OCI-LY1 (cell line): ENCODE results near the gene SOX18.

Experiments
- H2AFZ ChIP-seq: fragments of 200-600 bp; sonication (generic), shearing (Covaris generic); 2 replicates; pipeline ENCODE4 v1.6.0; 2014; ENCODE audit warnings: antibody characterized with exemption, mild to moderate bottlenecking, low read length
- H3F3A ChIP-seq: fragments of 200-600 bp; sonication (generic), shearing (Covaris generic); 2 replicates; pipeline ENCODE4 v1.6.0; 2014; ENCODE audit warnings: mild to moderate bottlenecking, antibody characterized with exemption, low read length, moderate library complexity; ENCODE audit not compliant: insufficient read depth
- H3K27ac ChIP-seq: fragments of 200-600 bp; sonication (generic); 2 replicates; pipeline ENCODE4 v1.5.1; 2014; ENCODE audit warnings: low read length, mixed run types, mild to moderate bottlenecking, low read depth; ENCODE audit not compliant: poor library complexity, severe bottlenecking
- H3K27me3 ChIP-seq: fragments of 200-600 bp; sonication (generic); 2 replicates; pipeline ENCODE4 v1.6.0; 2014; ENCODE audit warnings: antibody characterized with exemption, mild to moderate bottlenecking, low read length, moderate library complexity; ENCODE audit not compliant: insufficient read depth
- H3K36me3 ChIP-seq: fragments of 200-600 bp; sonication (generic); 2 replicates; pipeline ENCODE4 v1.6.1; 2014; ENCODE audit warnings: mild to moderate bottlenecking, antibody characterized with exemption, low read length, moderate library complexity, mixed read lengths; ENCODE audit not compliant: insufficient read depth
- H3K4me1 ChIP-seq: fragments of 200-600 bp; sonication (generic); 2 replicates; pipeline ENCODE4 v1.5.1; 2014; ENCODE audit warnings: mild to moderate bottlenecking, low read length, moderate library complexity; ENCODE audit not compliant: insufficient read depth, severe bottlenecking
- H3K4me2 ChIP-seq: fragments of 200-600 bp; sonication (generic), shearing (Covaris generic); 2 replicates; pipeline ENCODE4 v1.6.1; 2014; ENCODE audit warnings: low read length
- H3K4me3 ChIP-seq: fragments of 200-600 bp; sonication (generic); 2 replicates; pipeline ENCODE4 v1.5.1; 2014; ENCODE audit warnings: low read length, low read depth, mild to moderate bottlenecking, mixed read lengths; ENCODE audit not compliant: poor library complexity, severe bottlenecking
- H3K79me2 ChIP-seq: fragments of 200-600 bp; shearing (Covaris generic); 2 replicates; pipeline ENCODE4 v1.6.1; 2016; ENCODE audit warnings: mixed run types, low read length, mixed read lengths; ENCODE audit not compliant: insufficient read depth
- H3K9ac ChIP-seq: fragments of 200-600 bp; sonication (generic), shearing (Covaris generic); 2 replicates; pipeline ENCODE4 v1.6.1; 2014; ENCODE audit warnings: mild to moderate bottlenecking, low read length, mixed read lengths
- H3K9me2 ChIP-seq: fragments of 200-600 bp; sonication (generic), shearing (Covaris generic); 2 replicates; pipeline ENCODE4 v1.6.1; 2014; ENCODE audit warnings: low read depth, mild to moderate bottlenecking, low read length, mixed read lengths
- H3K9me3 ChIP-seq: fragments of 200-600 bp; shearing (Covaris generic); 2 replicates; pipeline ENCODE4 v1.6.1; 2014; ENCODE audit warnings: low read length, mixed read lengths
- H4K20me1 ChIP-seq: fragments of 200-600 bp; sonication (generic), shearing (Covaris generic); 2 replicates; pipeline ENCODE4 v1.6.0; 2016; ENCODE audit warnings: mild to moderate bottlenecking, low read length; ENCODE audit not compliant: insufficient read depth
- CTCF ChIP-seq: fragments of 200-600 bp; sonication (generic), shearing (Covaris generic); IDR thresholded peaks from 2 replicates; pipeline ENCODE4 v1.5.1; 2017; ENCODE audit warnings: mild to moderate bottlenecking, antibody characterized with exemption, low read length, moderate library complexity, mixed read lengths
- EZH2 ChIP-seq: fragments of 200-600 bp; sonication (generic), shearing (Covaris generic); IDR thresholded peaks from 2 replicates; pipeline ENCODE4 v1.8.0; 2017; ENCODE audit warnings: borderline replicate concordance, mixed run types, mild to moderate bottlenecking, antibody characterized with exemption, low read length, moderate library complexity, mixed read lengths

The SOX18 gene

GRCh38 chr20:64074184-64074789 is 24.8 kb upstream of the SOX18 start:
- peaks cover 24% of the 10 kb centered on the region for H3K4me1 ChIP-seq

GRCh38 chr20:64073476-64074183 is 24.2 kb upstream of the SOX18 start:
- H3K9ac ChIP-seq, result no peak overlapping the region
- H3K9me2 ChIP-seq, result no peaks in the 10 kb centered on the region
- no peak overlapping the region for H2AFZ ChIP-seq
- peaks cover 18% of the 10 kb centered on the region for H3K4me1 ChIP-seq
- H3K79me2 ChIP-seq, result no peaks in the 10 kb centered on the region
- no peak overlapping the region for H3K27ac ChIP-seq
- H3K4me3 ChIP-seq, result no peak overlapping the region
- no peak overlapping the region for H3K4me2 ChIP-seq
- H3K9me3 ChIP-seq, result no peaks in the 10 kb centered on the region
- H3K27me3 ChIP-seq, result peaks cover 9% of the 10 kb centered on the region; the same call in 1 of the 2 replicates
- no peaks in the 10 kb centered on the region for H3F3A ChIP-seq
- TF ChIP-seq EZH2 (no peak), CTCF (no peak)
- no peaks in the 10 kb centered on the region; the same call in 1 of the 2 replicates for H3K36me3 ChIP-seq
- no peaks in the 10 kb centered on the region for H4K20me1 ChIP-seq

More at GRCh38 chr20:64074184-64074789, 24.8 kb upstream of the SOX18 start:
- Histone ChIP-seq H4K20me1 (no peaks in the 10 kb centered on the region), H3K9me2 (no peaks in the 10 kb centered on the region), H3K27me3 (0 out of 2 replicates have a peak, but pooled peaks cover 4% of the 10 kb centered on the region), H3K36me3 (no peaks in the 10 kb centered on the region; the same call in 1 of the 2 replicates), H2AFZ (no peak overlapping the region), H3K9ac (no peak overlapping the region), H3K79me2 (no peaks in the 10 kb centered on the region), H3K27ac (no peak overlapping the region), H3K4me2 (no peak overlapping the region), H3K9me3 (no peaks in the 10 kb centered on the region), H3F3A (no peaks in the 10 kb centered on the region), H3K4me3 (no peak overlapping the region)
- TF ChIP-seq EZH2 (no peak), CTCF (no peak)

GRCh38 chr20:64072498-64073063 is 23.1 kb upstream of the SOX18 start:
- H3K27me3 ChIP-seq, result peaks cover 9% of the 10 kb centered on the region; the same call in 1 of the 2 replicates
- no peak overlapping the region for H3K4me3 ChIP-seq
- H3K4me1 ChIP-seq, result peaks cover 7% of the 10 kb centered on the region
- H2AFZ ChIP-seq, result no peak overlapping the region
- H3K36me3 ChIP-seq, result no peaks in the 10 kb centered on the region; the same call in 1 of the 2 replicates
- no peak overlapping the region for H3K4me2 ChIP-seq
- no peak overlapping the region for H3K27ac ChIP-seq
- TF ChIP-seq EZH2 (no peak), CTCF (no peak)
- no peaks in the 10 kb centered on the region for H3K9me2 ChIP-seq
- H4K20me1 ChIP-seq, result no peaks in the 10 kb centered on the region
- no peaks in the 10 kb centered on the region for H3K79me2 ChIP-seq
- H3K9ac ChIP-seq, result no peak overlapping the region
- H3K9me3 ChIP-seq, result no peaks in the 10 kb centered on the region
- H3F3A ChIP-seq, result no peaks in the 10 kb centered on the region
